8988T (cell line): ENCODE data around the gene SMAD7.

Experiments
- DNase-seq: peaks from one replicate; pipeline ENCODE4 v3.0.0; 2011

SMAD7 gene

GRCh38 chr18:48913775-48914174 is 37.0 kb downstream of the SMAD7 start:
- no peak for DNase-seq

GRCh38 chr18:48913201-48913600 is 37.6 kb downstream of the SMAD7 start:
- DNase-seq, result peak; percentile 70

- DNase-seq, result no peak
Observed at GRCh38 chr18:48910972-48911545, 39.7 kb downstream of the SMAD7 start.

GRCh38 chr18:48909721-48910120 is 41.0 kb downstream of the SMAD7 start:
- DNase-seq, result no peak

- no peak for DNase-seq
Observed at GRCh38 chr18:48908916-48909315, 41.8 kb downstream of the SMAD7 start.

GRCh38 chr18:48905513-48905912 is 45.3 kb downstream of the SMAD7 start:
- DNase-seq, result no peak

- no peak for DNase-seq
Observed at GRCh38 chr18:48904847-48905394, 45.8 kb downstream of the SMAD7 start.

- DNase-seq, result no peak
Observed at GRCh38 chr18:48904091-48904490, 46.7 kb downstream of the SMAD7 start.

GRCh38 chr18:48902856-48903601 is 47.7 kb downstream of the SMAD7 start:
- DNase-seq, result no peak

- DNase-seq, result peak; percentile 76
Observed at GRCh38 chr18:48902023-48902855, 48.5 kb downstream of the SMAD7 start.

GRCh38 chr18:48901145-48902022 is 49.4 kb downstream of the SMAD7 start:
- no peak for DNase-seq

GRCh38 chr18:48900469-48900868 is 50.3 kb downstream of the SMAD7 start:
- no peak for DNase-seq

- DNase-seq, result no peak
Observed at GRCh38 chr18:48899558-48900174, 51.1 kb downstream of the SMAD7 start.

GRCh38 chr18:48898521-48898920 is 52.2 kb downstream of the SMAD7 start:
- DNase-seq, result no peak

GRCh38 chr18:48897531-48897930 is 53.2 kb downstream of the SMAD7 start:
- DNase-seq, result no peak

GRCh38 chr18:48896875-48897511 is 53.8 kb downstream of the SMAD7 start:
- DNase-seq, result no peak

GRCh38 chr18:48896326-48896874 is 54.4 kb downstream of the SMAD7 start:
- DNase-seq, result no peak

- DNase-seq, result no peak
Observed at GRCh38 chr18:48894799-48895346, 55.9 kb downstream of the SMAD7 start.

- no peak for DNase-seq
Observed at GRCh38 chr18:48893608-48894600, 56.9 kb downstream of the SMAD7 start.
